GM18505 (cell line): ENCODE data around the gene CLEC4M.

Experiments used
- ATAC-seq: cut with Tn5 transposase; IDR thresholded peaks from one replicate; pipeline ENCODE4 v1.9.1; 2021; ENCODE audit not compliant: unreplicated experiment
- POLR2A ChIP-seq: IDR thresholded peaks from 4 replicates; pipeline ENCODE4 v1.6.1; 2011; ENCODE audit warnings: borderline replicate concordance; ENCODE audit not compliant: insufficient read depth, insufficient read length; ENCODE audit errors: extremely low read depth

Gene CLEC4M

DNA sequence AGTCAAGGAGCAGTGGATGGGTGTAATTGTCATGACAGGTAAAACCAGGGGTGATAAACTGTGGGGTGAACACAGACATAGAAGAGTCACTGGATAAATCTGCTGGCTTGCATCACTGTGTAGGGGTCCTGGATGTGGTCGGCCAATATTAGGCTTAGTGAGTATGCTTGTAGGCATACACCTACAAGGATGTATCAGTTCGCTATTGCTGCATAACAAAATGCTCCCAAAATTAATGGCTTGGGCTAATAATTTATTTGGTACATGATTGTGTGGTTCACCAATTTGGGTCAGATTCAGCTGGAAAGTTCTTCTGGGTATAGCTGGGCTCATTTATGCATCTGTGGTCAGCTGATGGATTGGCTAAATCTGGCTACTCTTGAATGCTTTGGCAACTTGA is 55.8 kb downstream of the CLEC4M start:
- no peak for ATAC-seq
- TF ChIP-seq POLR2A: no peak
